PC-3 (cell line): Measurements from ENCODE around the gene LRSAM1. TPM values are rescaled to one million over a fixed set of nuclear protein-coding genes. Genes with fewer than 3 reads are reported as not detected.

Experiments used
- ATAC-seq: fragments of 200-7000 bp; cut with Tn5 transposase; 2 replicates; pipeline ENCODE4 v1.9.1; 2020; ENCODE audit warnings: mild to moderate bottlenecking, moderate library complexity
- BruUV-seq: library from RNA; stranded (reverse); fragments of 400-500 nt; replicated peaks from 2 replicates; lab custom pipeline; 2021; lab: Mats Ljungman, UMichigan
- CTCF ChIA-PET: fragments of 300-600 bp; sonication (Branson Sonifier 250); formaldehyde crosslinking; loops from one replicate; lab custom pipeline; 2022; ENCODE audit warnings: antibody characterized with exemption; lab: Charles Lee
- POLR2A ChIA-PET: fragments of 300-600 bp; sonication (Branson Sonifier 250); formaldehyde crosslinking; loops from one replicate; lab custom pipeline; 2022; ENCODE audit warnings: antibody characterized with exemption; ENCODE audit not compliant: unreplicated experiment; lab: Charles Lee
- DNase-seq: peaks from one replicate; pipeline ENCODE4 v3.0.0-alpha.2; 2015
- H2AFZ ChIP-seq: fragments of 300-600 bp; sonication (generic); 2 replicates; pipeline ENCODE4 v1.6.0; 2016; ENCODE audit warnings: antibody characterized with exemption, low read length
- H3F3A ChIP-seq: fragments of 300-600 bp; sonication (generic); one replicate; pipeline ENCODE4 v1.6.0; 2017; ENCODE audit warnings: antibody characterized with exemption, low read length, control low read depth, mild to moderate bottlenecking; ENCODE audit not compliant: unreplicated experiment
- H3K27ac ChIP-seq: fragments of 300-600 bp; sonication (generic); 2 replicates; pipeline ENCODE4 v1.5.1; 2016; ENCODE audit warnings: mild to moderate bottlenecking, low read length
- H3K27me3 ChIP-seq: fragments of 300-600 bp; sonication (generic); 2 replicates; pipeline ENCODE4 v1.6.1; 2016; ENCODE audit warnings: low read length, mixed read lengths
- H3K36me3 ChIP-seq: fragments of 300-600 bp; sonication (generic); 2 replicates; pipeline ENCODE4 v1.6.1; 2016; ENCODE audit warnings: low read depth, mixed run types, low read length, mixed read lengths
- H3K4me1 ChIP-seq: fragments of 300-600 bp; sonication (generic); 2 replicates; pipeline ENCODE4 v1.5.1; 2016; ENCODE audit warnings: low read length; ENCODE audit not compliant: insufficient read depth
- H3K4me2 ChIP-seq: fragments of 300-600 bp; sonication (generic); 2 replicates; pipeline ENCODE4 v1.6.0; 2016; ENCODE audit warnings: low read length
- H3K4me3 ChIP-seq: fragments of 300-600 bp; sonication (generic); 2 replicates; pipeline ENCODE4 v1.5.1; 2016; ENCODE audit warnings: mild to moderate bottlenecking, low read length, mixed read lengths
- H3K79me2 ChIP-seq: fragments of 300-600 bp; sonication (generic); 2 replicates; pipeline ENCODE4 v1.6.1; 2017; ENCODE audit warnings: low read length, mixed read lengths
- H3K9ac ChIP-seq: fragments of 300-600 bp; sonication (generic); 2 replicates; pipeline ENCODE4 v1.6.0; 2016; ENCODE audit warnings: mild to moderate bottlenecking, low read length
- H3K9me2 ChIP-seq: fragments of 300-600 bp; sonication (generic); replicated peaks from 2 replicates; pipeline ENCODE4 v1.6.1; 2016; ENCODE audit warnings: mixed run types, low read length, mixed read lengths
- H3K9me3 ChIP-seq: fragments of 300-600 bp; sonication (generic); 2 replicates; pipeline ENCODE4 v1.6.1; 2016; ENCODE audit warnings: low read length, mixed read lengths
- H4K20me1 ChIP-seq: fragments of 300-600 bp; sonication (generic); 2 replicates; pipeline ENCODE4 v1.6.1; 2016; ENCODE audit warnings: low read length, mixed read lengths
- EZH2 ChIP-seq: fragments of 300-600 bp; sonication (generic); IDR thresholded peaks from one replicate; pipeline ENCODE4 v1.6.1; 2017; ENCODE audit warnings: antibody characterized with exemption, mild to moderate bottlenecking, low read length; ENCODE audit not compliant: unreplicated experiment
- EZH2phosphoT487 ChIP-seq: fragments of 300-600 bp; sonication (generic); IDR thresholded peaks from 2 replicates; pipeline ENCODE4 v1.6.1; 2018; ENCODE audit warnings: mild to moderate bottlenecking, antibody characterized with exemption, low read length, borderline replicate concordance
- intact Hi-C: fragments of 100-400 bp; cut with micrococcal nuclease; formaldehyde crosslinking; loops from 2 replicates; pipeline ENCODE4 v1.9.0; 2023
- total RNA-seq: library from RNA; depleted of rRNA; stranded (reverse); fragments of >200 nt; gene quantifications from 2 replicates; pipeline ENCODE4 v1.2.3, GENCODE V29; 2014
- TF ChIP-seq, protein P1 (sequence below): fragments of 300-600 bp; sonication (generic); conservative IDR thresholded peaks from 2 replicates; pipeline ENCODE4 v1.5.1; 2017; ENCODE audit warnings: antibody characterized with exemption, low read depth, mild to moderate bottlenecking, low read length

LRSAM1 gene
- total RNA-seq, 1 experiment from 2014 or later, result 9.6 TPM

DNA sequence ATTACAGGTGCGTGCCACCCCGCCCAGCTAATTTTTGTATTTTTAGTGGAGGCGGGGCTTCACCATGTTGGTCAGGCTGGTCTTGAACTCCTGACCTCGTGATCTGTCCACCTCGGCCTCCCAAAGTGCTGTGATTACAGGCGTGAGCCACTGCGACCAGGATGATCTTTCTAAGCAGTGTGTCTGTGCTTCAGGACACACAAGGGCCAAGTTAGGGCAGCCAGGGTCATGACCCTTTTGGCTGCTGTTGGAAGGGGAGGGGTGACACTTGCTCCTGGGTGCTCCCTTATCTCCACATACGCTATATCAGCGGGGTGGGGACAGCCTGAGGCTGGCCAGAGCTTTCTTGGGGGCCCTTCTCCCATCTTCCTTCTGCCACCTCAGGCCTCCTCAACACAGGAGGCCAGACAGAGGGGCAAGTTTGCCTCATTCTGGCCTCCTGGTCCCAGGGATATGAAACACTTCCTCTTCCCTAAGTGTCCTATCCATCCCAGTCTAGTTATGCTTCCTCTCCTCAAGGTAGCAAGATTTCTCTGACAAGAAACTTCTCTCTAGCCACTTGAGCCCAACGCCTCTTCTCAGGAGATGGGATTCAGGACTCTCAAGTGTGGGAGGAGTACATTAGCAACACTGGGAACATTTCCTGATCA lies 29.1 kb upstream of the LRSAM1 start:
- Histone ChIP-seq H4K20me1 (no peaks in the 10 kb centered on the region), H3K9ac (no peak overlapping the region), H3K4me1 (peaks cover 51% of the 10 kb centered on the region), H3K27ac (peak overlapping the region; percentile 12; the same call in 1 of the 2 replicates), H2AFZ (no peak overlapping the region), H3K79me2 (peaks cover 49% of the 10 kb centered on the region), H3K9me2 (no peaks in the 10 kb centered on the region), H3K36me3 (no peaks in the 10 kb centered on the region), H3K4me3 (peak overlapping the region; percentile 97; the same call in 1 of the 2 replicates), H3K9me3 (no peaks in the 10 kb centered on the region), H3K4me2 (peak overlapping the region; percentile 92), H3F3A (peaks cover 4% of the 10 kb centered on the region), H3K27me3 (no peaks in the 10 kb centered on the region)
- DNase-seq, result no peak
- no peak for TF ChIP-seq EZH2
- TF ChIP-seq, protein P1, sequence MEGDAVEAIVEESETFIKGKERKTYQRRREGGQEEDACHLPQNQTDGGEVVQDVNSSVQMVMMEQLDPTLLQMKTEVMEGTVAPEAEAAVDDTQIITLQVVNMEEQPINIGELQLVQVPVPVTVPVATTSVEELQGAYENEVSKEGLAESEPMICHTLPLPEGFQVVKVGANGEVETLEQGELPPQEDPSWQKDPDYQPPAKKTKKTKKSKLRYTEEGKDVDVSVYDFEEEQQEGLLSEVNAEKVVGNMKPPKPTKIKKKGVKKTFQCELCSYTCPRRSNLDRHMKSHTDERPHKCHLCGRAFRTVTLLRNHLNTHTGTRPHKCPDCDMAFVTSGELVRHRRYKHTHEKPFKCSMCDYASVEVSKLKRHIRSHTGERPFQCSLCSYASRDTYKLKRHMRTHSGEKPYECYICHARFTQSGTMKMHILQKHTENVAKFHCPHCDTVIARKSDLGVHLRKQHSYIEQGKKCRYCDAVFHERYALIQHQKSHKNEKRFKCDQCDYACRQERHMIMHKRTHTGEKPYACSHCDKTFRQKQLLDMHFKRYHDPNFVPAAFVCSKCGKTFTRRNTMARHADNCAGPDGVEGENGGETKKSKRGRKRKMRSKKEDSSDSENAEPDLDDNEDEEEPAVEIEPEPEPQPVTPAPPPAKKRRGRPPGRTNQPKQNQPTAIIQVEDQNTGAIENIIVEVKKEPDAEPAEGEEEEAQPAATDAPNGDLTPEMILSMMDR, result no peak
- no peak for TF ChIP-seq EZH2phosphoT487
- no TSS peak for BruUV-seq
- intact Hi-C loops, result no loop called here
- ChIA-PET CTCF (no interaction called here), POLR2A (no interaction called here)
- no peak for ATAC-seq

DNA sequence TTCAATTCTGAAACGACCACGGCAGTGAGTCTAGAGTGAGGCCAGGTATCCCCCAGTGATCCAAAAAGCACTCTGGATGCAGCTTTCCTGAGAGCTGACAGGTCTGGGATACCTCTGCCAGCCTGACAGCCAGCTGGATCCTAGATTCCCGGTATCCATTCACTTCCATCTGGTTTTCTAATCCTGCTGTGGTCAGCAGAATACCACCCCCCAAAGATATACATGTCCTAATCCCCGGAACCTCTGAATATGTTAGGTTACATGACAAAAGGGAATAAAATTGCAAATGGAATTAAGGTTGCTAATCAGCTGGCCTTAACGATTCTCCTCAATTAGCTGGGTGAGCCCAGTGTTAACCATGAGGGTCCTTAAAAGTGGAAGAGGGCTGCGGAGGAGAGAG lies 28.5 kb upstream of the LRSAM1 start:
- no peak for TF ChIP-seq EZH2
- no peak for TF ChIP-seq EZH2phosphoT487
- no TSS peak for BruUV-seq
- Histone ChIP-seq H3K9ac (peak overlapping the region; percentile 89; the same call in 1 of the 2 replicates), H4K20me1 (no peaks in the 10 kb centered on the region), H3K4me1 (peaks cover 46% of the 10 kb centered on the region), H3K36me3 (no peaks in the 10 kb centered on the region), H3F3A (peaks cover 3% of the 10 kb centered on the region), H3K27ac (no peak overlapping the region), H3K27me3 (no peaks in the 10 kb centered on the region), H3K79me2 (peaks cover 53% of the 10 kb centered on the region), H3K4me2 (peak overlapping the region; percentile 92), H2AFZ (no peak overlapping the region), H3K9me2 (no peaks in the 10 kb centered on the region), H3K9me3 (no peaks in the 10 kb centered on the region), H3K4me3 (peak overlapping the region; percentile 97)
- intact Hi-C loops, result no loop called here
- ChIA-PET POLR2A (no interaction called here), CTCF (interaction anchor here (0.7 kb wide), 1 partner anchor 312 kb away, joined by 4 read pairs; the partner anchor contains the start of gene TOR2A)
- no peak for DNase-seq
- no peak for ATAC-seq

DNA sequence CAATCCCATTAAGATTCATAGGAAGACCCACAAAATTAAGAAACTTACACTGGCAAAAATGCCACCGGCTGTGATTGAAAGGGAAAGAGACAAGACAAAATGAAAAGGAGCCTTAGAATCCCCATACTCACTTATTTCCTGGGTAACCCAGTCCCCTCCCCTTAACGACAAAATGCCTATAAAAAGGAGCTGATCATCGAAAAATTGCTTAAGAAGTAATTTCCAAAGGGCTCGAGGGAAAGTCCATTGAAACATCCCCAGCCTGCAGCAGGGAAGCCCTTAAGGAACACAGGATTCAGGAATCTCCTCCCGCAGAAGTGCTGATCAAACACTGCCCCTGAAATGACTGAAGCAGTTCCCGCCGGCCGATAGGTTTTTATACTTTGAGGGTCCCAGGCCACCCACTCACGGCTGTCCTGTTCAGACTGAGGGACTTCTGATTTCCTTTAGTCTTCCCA lies 27.8 kb upstream of the LRSAM1 start:
- ATAC-seq, result peak; percentile 3
- peaks cover 38% of the 10 kb centered on the region for H3K4me1 ChIP-seq
- ChIA-PET POLR2A (interaction anchor here (1.3 kb wide), 1 partner anchor 27 kb away, joined by 7 read pairs; the partner anchor contains the start of gene SLC2A8), CTCF (interaction anchor here (0.7 kb wide), 1 partner anchor 311 kb away, joined by 4 read pairs; the partner anchor contains the start of gene TOR2A)
- BruUV-seq, result TSS peak; percentile 80
- H3K27ac ChIP-seq, result peak overlapping the region; percentile 80
- intact Hi-C loops, result no loop called here
- no peaks in the 10 kb centered on the region for H3K36me3 ChIP-seq
- H3K9ac ChIP-seq, result peak overlapping the region; percentile 89
- H3F3A ChIP-seq, result no peaks in the 10 kb centered on the region
- H3K27me3 ChIP-seq, result no peaks in the 10 kb centered on the region
- H4K20me1 ChIP-seq, result no peaks in the 10 kb centered on the region
- peak overlapping the region; percentile 95 for H2AFZ ChIP-seq
- peaks cover 54% of the 10 kb centered on the region for H3K79me2 ChIP-seq
- no peaks in the 10 kb centered on the region for H3K9me3 ChIP-seq
- peak overlapping the region; percentile 97 for H3K4me3 ChIP-seq
- no peak for DNase-seq
- TF ChIP-seq EZH2 (no peak), EZH2phosphoT487 (no peak)
- TF ChIP-seq, protein P1, result no peak
- H3K9me2 ChIP-seq, result no peaks in the 10 kb centered on the region
- H3K4me2 ChIP-seq, result peak overlapping the region; percentile 92
